GM12865 (cell line): ENCODE data around the gene RPS14.

Source experiments
- DNase-seq: peaks from one replicate; pipeline ENCODE4 v3.0.0; 2010; ENCODE audit warnings: low read depth
- H3K4me3 ChIP-seq: 2 replicates; pipeline ENCODE4 v1.5.1; 2011; ENCODE audit warnings: mild to moderate bottlenecking, low read depth, low read length, control low read depth
- TF ChIP-seq, protein P1 (sequence below): IDR thresholded peaks from 2 replicates; pipeline ENCODE4 v1.5.1; 2011; ENCODE audit warnings: low read length, control low read depth, low read depth, inconsistent platforms; ENCODE audit not compliant: insufficient read depth; ENCODE audit errors: missing control alignments

The RPS14 gene

DNA sequence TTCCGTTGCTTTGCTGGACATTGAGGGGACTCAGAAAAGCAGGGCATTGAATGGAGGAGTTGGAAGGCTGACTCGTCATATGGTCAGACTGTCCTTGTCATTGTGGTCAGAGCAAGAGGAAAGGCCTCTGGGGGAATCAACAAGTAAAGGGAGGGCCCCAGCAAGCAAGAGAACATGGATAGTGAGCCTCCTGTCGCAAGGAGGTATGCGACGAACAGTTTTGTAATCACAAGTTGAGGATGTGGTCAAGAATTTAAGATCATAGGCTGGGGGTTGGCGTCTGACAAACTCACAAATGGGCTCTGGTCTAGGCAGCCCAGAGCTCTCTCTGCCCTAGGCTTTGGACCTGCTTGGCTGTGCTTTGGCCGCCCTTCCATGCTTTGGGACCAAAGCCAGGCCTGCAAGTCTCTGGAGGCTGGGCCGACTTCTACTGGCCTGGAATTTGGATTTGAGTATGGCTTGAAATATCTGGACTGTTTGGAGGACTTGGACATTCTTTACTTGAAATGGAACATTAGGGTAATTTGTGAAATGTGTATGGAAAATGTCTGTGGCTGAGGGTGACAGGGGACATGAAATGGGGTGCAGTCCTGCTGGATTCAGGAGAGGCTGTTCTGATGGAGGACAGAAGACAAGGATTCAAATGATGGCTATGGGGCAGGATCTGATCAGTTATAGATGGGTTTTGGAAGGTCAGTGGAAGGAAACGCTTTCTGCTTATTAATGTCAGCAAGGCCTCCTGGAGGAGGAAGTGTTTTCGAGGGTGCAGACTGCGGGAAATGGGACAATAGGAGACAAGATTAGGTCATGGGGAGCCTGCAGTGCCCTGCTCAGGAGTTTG, 39.2 kb upstream of the RPS14 start:
- TF ChIP-seq, protein P1, sequence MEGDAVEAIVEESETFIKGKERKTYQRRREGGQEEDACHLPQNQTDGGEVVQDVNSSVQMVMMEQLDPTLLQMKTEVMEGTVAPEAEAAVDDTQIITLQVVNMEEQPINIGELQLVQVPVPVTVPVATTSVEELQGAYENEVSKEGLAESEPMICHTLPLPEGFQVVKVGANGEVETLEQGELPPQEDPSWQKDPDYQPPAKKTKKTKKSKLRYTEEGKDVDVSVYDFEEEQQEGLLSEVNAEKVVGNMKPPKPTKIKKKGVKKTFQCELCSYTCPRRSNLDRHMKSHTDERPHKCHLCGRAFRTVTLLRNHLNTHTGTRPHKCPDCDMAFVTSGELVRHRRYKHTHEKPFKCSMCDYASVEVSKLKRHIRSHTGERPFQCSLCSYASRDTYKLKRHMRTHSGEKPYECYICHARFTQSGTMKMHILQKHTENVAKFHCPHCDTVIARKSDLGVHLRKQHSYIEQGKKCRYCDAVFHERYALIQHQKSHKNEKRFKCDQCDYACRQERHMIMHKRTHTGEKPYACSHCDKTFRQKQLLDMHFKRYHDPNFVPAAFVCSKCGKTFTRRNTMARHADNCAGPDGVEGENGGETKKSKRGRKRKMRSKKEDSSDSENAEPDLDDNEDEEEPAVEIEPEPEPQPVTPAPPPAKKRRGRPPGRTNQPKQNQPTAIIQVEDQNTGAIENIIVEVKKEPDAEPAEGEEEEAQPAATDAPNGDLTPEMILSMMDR: no peak
- peak; percentile 29 for DNase-seq
- H3K4me3 ChIP-seq: no peak overlapping the region

GRCh38 chr5:150487199-150488061, 37.9 kb upstream of the RPS14 start:
- peak overlapping the region; percentile 96 for H3K4me3 ChIP-seq
- TF ChIP-seq, protein P1: peak; percentile 12
- DNase-seq: peak; percentile 56

DNA sequence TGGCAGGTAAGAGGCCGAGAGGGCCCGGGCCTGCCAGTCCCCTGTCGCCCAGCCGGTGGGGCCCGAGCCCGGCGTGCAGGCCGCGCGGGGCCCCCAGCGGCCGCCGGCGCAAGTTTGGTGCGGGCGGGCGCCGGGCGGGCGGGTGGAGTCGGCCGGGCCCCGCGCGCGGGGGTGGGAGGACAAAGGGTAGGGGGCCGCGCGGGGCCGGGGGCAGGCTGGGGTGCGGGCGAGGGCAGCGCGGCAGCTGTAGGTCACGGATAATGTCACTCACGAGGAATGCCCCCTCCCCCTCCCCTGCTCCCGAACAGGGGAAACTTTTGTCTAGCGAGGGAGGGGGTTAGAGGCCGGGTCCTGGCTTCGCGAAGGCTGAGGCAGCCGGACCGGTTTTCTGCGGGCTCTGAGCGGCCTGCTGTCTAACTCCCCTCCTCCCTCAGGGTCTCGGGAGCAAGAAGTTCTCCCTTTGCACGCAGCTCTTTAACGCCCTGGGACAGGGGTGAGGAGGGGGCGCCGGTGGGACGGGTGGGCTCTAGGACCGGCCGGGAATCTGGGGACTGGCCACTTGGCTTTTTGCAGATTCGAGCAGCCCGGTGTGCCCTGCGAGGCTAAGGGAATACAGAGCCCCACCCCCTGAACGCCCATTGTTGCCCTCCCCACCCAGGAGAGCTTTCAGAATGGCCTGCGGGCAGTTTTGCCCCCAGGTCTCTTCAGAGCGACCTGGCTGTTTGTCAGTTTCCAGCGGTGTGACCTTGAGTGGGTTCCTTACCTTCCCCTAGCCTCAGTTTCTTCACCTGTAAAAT, 37.1 kb upstream of the RPS14 start:
- TF ChIP-seq, protein P1: peak; percentile 3
- H3K4me3 ChIP-seq: peak overlapping the region; percentile 96
- DNase-seq: peak; percentile 71

DNA sequence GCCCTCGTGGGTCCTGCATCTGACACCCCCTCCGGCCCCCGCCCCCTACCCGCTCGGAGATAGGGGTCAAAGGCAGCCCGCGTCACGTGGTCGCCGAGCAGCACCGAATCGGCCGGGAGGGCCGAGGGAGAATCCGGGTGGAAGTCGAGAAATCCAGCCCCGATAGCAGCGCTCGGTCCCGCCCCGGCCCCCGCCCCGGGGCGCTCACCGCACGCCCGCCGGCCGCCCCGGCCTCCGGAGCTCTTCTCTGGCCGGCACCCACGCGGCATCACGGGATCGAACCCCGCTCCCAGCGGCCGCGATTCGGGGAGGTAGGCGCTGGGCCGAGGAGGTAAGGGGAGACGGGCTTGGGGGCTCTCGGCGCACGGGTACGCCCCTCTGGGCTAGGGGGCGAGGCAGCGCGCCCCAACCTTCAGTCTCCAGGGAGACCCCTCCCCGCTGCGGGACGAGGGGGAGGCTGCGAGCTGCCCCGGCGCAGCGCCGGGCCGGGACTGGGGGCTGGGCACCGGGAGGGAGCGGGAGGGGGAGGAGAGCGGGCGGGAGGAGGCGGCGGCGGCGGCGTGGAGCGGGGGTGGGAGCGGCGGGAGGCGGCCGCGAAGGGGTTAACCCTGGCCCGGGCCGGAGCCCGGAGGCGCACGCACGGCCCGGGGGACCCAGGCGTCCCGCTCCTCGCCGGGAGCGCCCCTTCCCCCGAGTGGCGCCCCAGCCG, 36.3 kb upstream of the RPS14 start:
- H3K4me3 ChIP-seq: peak overlapping the region; percentile 96
- TF ChIP-seq, protein P1: no peak
- peak; percentile 40 for DNase-seq

DNA sequence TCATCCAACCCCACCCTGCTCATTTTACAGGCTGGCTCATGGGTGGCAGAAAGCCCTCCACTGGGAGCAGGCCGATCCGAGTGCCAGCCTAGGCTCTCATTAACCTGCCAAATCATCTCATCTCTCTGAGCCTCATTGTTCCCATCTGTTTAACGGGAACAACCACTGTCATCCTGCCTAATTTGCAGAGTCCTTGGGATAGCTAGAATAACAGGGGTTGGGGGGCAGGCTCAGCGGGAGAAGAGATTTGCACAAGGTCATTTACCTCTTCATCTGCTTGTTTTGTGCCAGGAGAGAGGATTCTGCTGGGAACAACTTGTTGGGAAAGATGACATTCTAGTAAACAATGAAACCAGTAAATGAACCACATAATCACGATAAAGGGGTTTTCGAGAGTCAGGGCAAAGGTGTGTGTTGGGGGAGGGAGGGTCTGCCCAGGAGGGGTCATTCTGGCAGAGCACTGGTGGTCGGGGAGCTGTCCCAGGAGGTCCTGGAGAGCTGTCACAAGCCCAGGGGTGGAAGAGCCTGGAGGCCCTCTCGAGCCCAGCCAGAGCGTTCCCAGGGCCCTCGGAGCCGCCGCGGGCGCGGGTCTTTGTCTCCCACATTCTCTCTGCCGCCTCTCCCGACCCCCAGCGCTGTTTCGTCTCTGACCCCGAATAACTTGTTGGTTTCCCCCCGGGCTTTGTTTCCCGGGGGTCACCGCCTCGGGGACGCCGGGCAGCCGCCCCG, 35.6 kb upstream of the RPS14 start:
- TF ChIP-seq, protein P1: no peak
- DNase-seq: no peak

More for the DNA sequence above, 35.6 kb upstream of the RPS14 start:
- peak overlapping the region; percentile 96 for H3K4me3 ChIP-seq
